GM19035 (cell line): ENCODE measurements around the gene KCNG2.

Experiments
- ATAC-seq: cut with Tn5 transposase; IDR thresholded peaks from one replicate; pipeline ENCODE4 v1.9.1; 2021; ENCODE audit not compliant: unreplicated experiment

KCNG2 gene

GRCh38 chr18:79919089-79919488 is 121.4 kb downstream of the KCNG2 start:
- no peak for ATAC-seq

- ATAC-seq, result no peak
These were observed 124.5 kb downstream of the KCNG2 start for GRCh38 chr18:79921984-79922965.

GRCh38 chr18:79922971-79923411 is 125.3 kb downstream of the KCNG2 start:
- no peak for ATAC-seq

- ATAC-seq, result no peak
These were observed 126.3 kb downstream of the KCNG2 start for GRCh38 chr18:79923896-79924585.

- no peak for ATAC-seq
These were observed 127.3 kb downstream of the KCNG2 start for GRCh38 chr18:79924814-79925731.

- ATAC-seq, result no peak
These were observed 128.6 kb downstream of the KCNG2 start for GRCh38 chr18:79926306-79926705.

- ATAC-seq, result no peak
These were observed 129.2 kb downstream of the KCNG2 start for GRCh38 chr18:79926715-79927606.

- ATAC-seq, result no peak
These were observed 130.1 kb downstream of the KCNG2 start for GRCh38 chr18:79927607-79928562.

- no peak for ATAC-seq
These were observed 130.8 kb downstream of the KCNG2 start for GRCh38 chr18:79928563-79928960.

GRCh38 chr18:79930020-79930642 is 132.4 kb downstream of the KCNG2 start:
- no peak for ATAC-seq

GRCh38 chr18:79931475-79931874 is 133.7 kb downstream of the KCNG2 start:
- ATAC-seq, result no peak

- ATAC-seq, result no peak
These were observed 135.2 kb downstream of the KCNG2 start for GRCh38 chr18:79932907-79933306.

- no peak for ATAC-seq
These were observed 136.0 kb downstream of the KCNG2 start for GRCh38 chr18:79933765-79934164.

GRCh38 chr18:79934311-79935097 is 136.8 kb downstream of the KCNG2 start:
- ATAC-seq, result no peak

- ATAC-seq, result no peak
These were observed 137.4 kb downstream of the KCNG2 start for GRCh38 chr18:79935098-79935480.

GRCh38 chr18:79935499-79935898 is 137.8 kb downstream of the KCNG2 start:
- ATAC-seq, result no peak

- ATAC-seq, result no peak
These were observed 138.2 kb downstream of the KCNG2 start for GRCh38 chr18:79935925-79936324.

GRCh38 chr18:79936641-79937040 is 138.9 kb downstream of the KCNG2 start:
- no peak for ATAC-seq
